Tibial artery (tissue), 4 donors: ENCODE data around the gene FAM156A.
"Not testable (repeated sequence)": the region's sequence is repeated elsewhere in the genome, so short reads cannot be mapped to it uniquely, and the experiment has no call there.

Source experiments
- DNase-seq, 2 donors: peaks; one replicate each; pipeline ENCODE4 v3.0.0-alpha.2; 2019
- H3K27ac ChIP-seq, 2 donors: fragments of 200-600 bp; sonication (generic) in 1 of 2; 1 replicate in 1 of 2; 2 replicates in 1 of 2; pipeline ENCODE4 v1.5.1; 2018 to 2019; ENCODE audit warnings: mild to moderate bottlenecking in 1 of 2
- H3K27me3 ChIP-seq, 2 donors: fragments of 200-600 bp; sonication (generic) in 1 of 2; one replicate each; pipeline versions ENCODE4 v1.5.1 to v1.6.0; 2016 to 2019
- H3K36me3 ChIP-seq, 3 donors: fragments of 200-600 bp; sonication (generic) in 2 of 3; one replicate each; pipeline ENCODE4 v1.5.1; 2016 to 2019; ENCODE audit warnings: mild to moderate bottlenecking in 2 of 3
- H3K4me1 ChIP-seq, 4 donors: fragments of 200-600 bp; sonication (generic) in 2 of 4; 1 replicate in 3 of 4; 2 replicates in 1 of 4; pipeline ENCODE4 v1.5.1; 2016 to 2019
- H3K4me3 ChIP-seq, 2 donors: fragments of 200-600 bp; sonication (generic) in 1 of 2; 1 replicate in 1 of 2; 2 replicates in 1 of 2; pipeline ENCODE4 v1.5.1; 2018 to 2019; ENCODE audit warnings: mild to moderate bottlenecking in 2 of 2
- H3K9me3 ChIP-seq, 3 donors: fragments of 200-600 bp; sonication (generic) in 1 of 3; one replicate each; pipeline ENCODE4 v1.5.1; 2016 to 2019
- intact Hi-C: fragments of 100-400 bp; cut with DNase I; formaldehyde crosslinking; loops from one replicate; pipeline ENCODE4 v1.15.0; 2023; ENCODE audit warnings: low total_unique reads

The FAM156A gene

DNA sequence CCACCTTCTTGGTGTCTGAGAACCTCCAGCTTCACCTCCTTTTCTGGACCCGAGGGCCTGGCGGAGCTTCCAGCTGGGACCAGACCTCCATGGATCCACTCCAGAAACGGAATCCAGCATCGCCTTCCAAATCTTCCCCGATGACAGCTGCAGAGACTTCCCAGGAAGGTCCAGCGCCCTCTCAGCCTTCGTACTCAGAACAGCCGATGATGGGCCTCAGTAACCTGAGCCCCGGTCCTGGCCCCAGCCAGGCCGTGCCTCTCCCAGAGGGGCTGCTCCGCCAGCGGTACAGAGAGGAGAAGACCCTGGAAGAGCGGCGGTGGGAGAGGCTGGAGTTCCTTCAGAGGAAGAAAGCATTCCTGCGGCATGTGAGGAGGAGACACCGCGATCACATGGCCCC lies 51.2 kb downstream of the FAM156A start:
- H3K27me3 ChIP-seq, intact Hi-C loops, DNase-seq: not testable (repeated sequence)

DNA sequence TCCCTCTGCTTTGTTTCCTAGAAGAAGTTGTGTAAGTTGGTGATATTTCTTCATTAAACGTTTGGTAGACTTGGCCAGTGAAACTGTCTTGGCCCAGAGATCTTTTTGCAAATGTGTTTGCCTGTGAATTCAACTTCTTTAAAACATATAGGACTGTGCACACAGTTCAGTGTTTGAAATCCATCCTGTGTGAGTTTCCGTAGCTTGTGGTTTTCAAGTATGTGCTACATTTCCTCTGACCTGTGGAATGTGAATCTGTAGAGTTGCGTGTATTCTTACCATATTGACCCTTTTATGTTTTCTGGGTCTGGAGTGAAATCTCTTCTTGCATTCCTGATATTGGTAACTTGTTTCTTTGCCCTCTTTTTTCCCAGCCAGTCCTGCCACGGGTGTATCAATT lies 52.2 kb downstream of the FAM156A start:
- H3K27ac ChIP-seq, H3K9me3 ChIP-seq, H3K4me3 ChIP-seq, DNase-seq, H3K4me1 ChIP-seq, intact Hi-C loops, H3K36me3 ChIP-seq, H3K27me3 ChIP-seq: not testable (repeated sequence)

More for the DNA sequence above, 51.2 kb downstream of the FAM156A start:
- H3K36me3 ChIP-seq, H3K4me3 ChIP-seq, H3K9me3 ChIP-seq, H3K27ac ChIP-seq, H3K4me1 ChIP-seq: not testable (repeated sequence)

DNA sequence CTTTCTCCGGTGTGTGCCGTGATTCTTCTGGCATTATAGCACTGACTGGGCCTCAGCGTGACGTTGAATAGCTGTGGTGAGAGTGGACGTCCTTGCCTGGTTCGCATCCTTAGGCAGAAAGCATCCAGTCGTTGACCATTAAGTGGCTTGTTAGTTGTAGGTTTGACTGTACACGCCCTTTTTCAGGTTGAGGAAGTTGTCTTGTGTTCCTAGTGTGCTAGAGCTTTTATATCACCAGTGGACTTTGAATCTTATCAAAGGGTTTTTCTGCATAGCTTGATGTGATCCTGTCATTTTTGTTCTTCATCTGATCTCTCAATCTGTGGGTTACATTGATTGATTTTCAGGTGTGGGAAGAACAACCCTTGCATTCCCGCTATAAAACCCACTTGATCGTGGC lies 52.8 kb downstream of the FAM156A start:
- H3K27me3 ChIP-seq, intact Hi-C loops, H3K27ac ChIP-seq, H3K36me3 ChIP-seq, H3K4me1 ChIP-seq, DNase-seq, H3K4me3 ChIP-seq, H3K9me3 ChIP-seq: not testable (repeated sequence)
